Adrenal gland (tissue), 19 donors: ENCODE data around the gene CXCR5. TPM values are rescaled to one million over a fixed set of nuclear protein-coding genes. Genes with fewer than 3 reads are reported as not detected.
A peak's percentile ranks its signal among the peaks of the same experiment; 100 is the strongest.

Source experiments
- DNase-seq, 7 donors: peaks; one replicate each; pipeline ENCODE4 v3.0.0-alpha.2; 2019 to 2020
- H3K27ac ChIP-seq, 5 donors: fragments of 200-600 bp; sonication (generic) in 4 of 5; 1 replicate in 3 of 5; 2 replicates in 2 of 5; pipeline versions ENCODE4 v1.5.1 to v1.8.0; 2016 to 2020; ENCODE audit warnings: mild to moderate bottlenecking in 1 of 5
- H3K27me3 ChIP-seq: fragments of 200-600 bp; 2 replicates; pipeline ENCODE4 v1.8.0; 2021
- H3K36me3 ChIP-seq, 2 donors: fragments of 200-600 bp; replicated peaks in 1 of 2; 1 replicate in 1 of 2; 2 replicates in 1 of 2; pipeline versions ENCODE4 v1.5.1 to v1.8.0; 2018 to 2022
- H3K4me1 ChIP-seq, 2 donors: fragments of 200-600 bp; replicated peaks in 1 of 2; 1 replicate in 1 of 2; 2 replicates in 1 of 2; pipeline versions ENCODE4 v1.5.1 to v1.8.0; 2018 to 2021
- H3K4me3 ChIP-seq, 4 donors: fragments of 200-600 bp; sonication (generic) in 3 of 4; one replicate each; pipeline ENCODE4 v1.5.1; 2016 to 2018
- H3K9me3 ChIP-seq, 3 donors: fragments of 200-600 bp; sonication (generic) in 1 of 3; replicated peaks in 1 of 3; 1 replicate in 2 of 3; 2 replicates in 1 of 3; pipeline versions ENCODE4 v1.5.1 to v1.8.0; 2016 to 2021
- CTCF ChIP-seq, 6 experiments: fragments of 450-650 bp in 4 of 6; fragments of 200-600 bp in 2 of 6; sonication (generic) in 1 of 6; IDR thresholded peaks; 1 replicate in 5 of 6; 2 replicates in 1 of 6; pipeline versions ENCODE4 v1.5.1 to v1.8.0; 2016 to 2021; ENCODE audit warnings: antibody characterized with exemption in 6 of 6, mild to moderate bottlenecking in 2 of 6, moderate library complexity in 1 of 6
- POLR2A ChIP-seq, 2 donors: fragments of 450-650 bp; IDR thresholded peaks; one replicate each; pipeline ENCODE4 v1.6.1; 2017; ENCODE audit warnings: antibody characterized with exemption in 2 of 2, mild to moderate bottlenecking in 2 of 2, moderate library complexity in 1 of 2
- WGBS, 4 donors: extraction: QIAGEN DNeasy Blood & Tissue Kit in 2 of 4; methylation state at CpG; one replicate each; pipeline versions ENCODE4 v1.1.5 to v1.1.7; 2013 to 2017; 5-methylcytosine and 5-hydroxymethylcytosine counted together
- intact Hi-C, 2 donors: fragments of 100-400 bp; cut with DNase I; formaldehyde crosslinking; loops; one replicate each; pipeline versions ENCODE4 v1.14.1 to v1.15.0; 2022 to 2023
- long read RNA-seq, 10 donors: library from polyadenylated mRNA in 3 of 10; unstranded in 2 of 10; stranded (forward) in 1 of 10; transcript quantifications; one replicate each; pipeline ENCODE4 v2.0.0 and lab custom pipeline, GENCODE V29; 2021 to 2026
- polyA plus RNA-seq, 3 donors: library from polyadenylated mRNA; stranded (reverse); fragments of 200-250 nt in 2 of 3; fragments of 350-450 nt in 1 of 3; fragmentation: Illumina TruSeq in 1 of 3; extraction: RNeasy Lipid Tissue Mini Kit (QIAGEN cat#74804) in 1 of 3; gene quantifications; one replicate each; pipeline ENCODE4 v1.2.3, GENCODE V29; 2013 to 2014
- total RNA-seq, 9 donors: library from RNA; depleted of rRNA in 4 of 9; stranded (reverse); fragments of >200 nt in 4 of 9; fragments of 120-200 nt in 1 of 9; fragmentation: NEBNext Ultra II Directional in 1 of 9; extraction: Animal tissue kit (Norgen Biotek cat#: 25700) in 1 of 9; gene quantifications; one replicate each; pipeline versions ENCODE4 v1.1.0 to v1.2.4, GENCODE V29; 2013 to 2023
- donor health status: healthy with polysubstance abuse.
- donor health status: Bipolar disorder and iron deficiency.
- donor health status: DM: yes; HTN: yes; CAD: no.
- donor health status: DM: no; HTN: no; CAD: no.
- donor health status: DM: no; HTN: no; CAD: no.
- donor health status: DM: yes; HTN: yes; CAD: no.

Gene CXCR5
- under 1 TPM in 4 of 9 donors, not detected in 5; 0.04 to 0.17 (median 0.11) TPM for total RNA-seq
- polyA plus RNA-seq = under 1 TPM in 2 of 3 donors, not detected in 1; 0.24 to 0.27 TPM
- long read RNA-seq, donor 1 = 0 reads
- long read RNA-seq, donor 2, partial matches to known transcripts = 11 of 21 reads
- long read RNA-seq, donor 2, other reads (novel, unspliced or antisense) = 10 of 21 reads
- long read RNA-seq, donor 3 = 0 reads
- long read RNA-seq, donor 4 = 0 reads
- long read RNA-seq, donor 5 = 0 reads
- long read RNA-seq, donor 6 = 0 reads
- long read RNA-seq, donor 7, partial matches to known transcripts = 6 of 11 reads
- long read RNA-seq, donor 7, other reads (novel, unspliced or antisense) = 5 of 11 reads
- long read RNA-seq, donor 8, partial matches to known transcripts = 46 of 46 reads
- long read RNA-seq, donor 8, other reads (novel, unspliced or antisense) = 0 of 46 reads
- long read RNA-seq, donor 9, partial matches to known transcripts = 16 of 21 reads
- long read RNA-seq, donor 9, other reads (novel, unspliced or antisense) = 5 of 21 reads
- long read RNA-seq, donor 10, partial matches to known transcripts = 36 of 36 reads
- long read RNA-seq, donor 10, other reads (novel, unspliced or antisense) = 0 of 36 reads

- Histone ChIP-seq H3K27me3 (no peaks in the 10 kb centered on the region), H3K36me3 (no peaks in the 10 kb centered on the region), H3K4me3 (no peak within 1 kb of the TSS), H3K27ac (no peak within 1 kb of the TSS), H3K9me3 (no peaks in the 10 kb centered on the region), H3K4me1 (peaks cover 11 to 14% of the 10 kb centered on the region in 2 donors)
- TF ChIP-seq CTCF (IDR thresholded peaks at IDR 0.05) (no peak), POLR2A (IDR thresholded peaks at IDR 0.05) (no peak)
- peak in 2 of 7 donors; percentile 32 to 47 for DNase-seq
- 72 to 83% (median 78%) methylated on average over 16 of the region's 16 CpGs for WGBS, 4 donors
- intact Hi-C loops = no loop called here
These were observed at the start of gene CXCR5 for GRCh38 chr11:118883368-118884071. TSS of gene CXCR5 (plus strand) at chr11:118883892. CDS start at chr11:118883942, 50 bp downstream.

- WGBS, 4 donors = 62 to 70% (median 68%) methylated on average over 6 of the region's 6 CpGs
These were observed 49.2 kb upstream of the CXCR5 start for GRCh38 chr11:118834427-118835028.

GRCh38 chr11:118837868-118838267 lies 45.8 kb upstream of the CXCR5 start:
- no peaks in the 10 kb centered on the region for H3K36me3 ChIP-seq
- H3K4me1 ChIP-seq = peaks cover 11 to 23% of the 10 kb centered on the region in 2 donors
- no peak for DNase-seq
- H3K4me3 ChIP-seq = no peak overlapping the region
- no peaks in the 10 kb centered on the region for H3K27me3 ChIP-seq
- intact Hi-C loops = no loop called here
- TF ChIP-seq CTCF (IDR thresholded peaks at IDR 0.05) = no peak
- no peak for TF ChIP-seq POLR2A (IDR thresholded peaks at IDR 0.05)
- no peaks in the 10 kb centered on the region for H3K9me3 ChIP-seq
- 77 to 90% (median 80%) methylated on average over 8 of the region's 8 CpGs for WGBS, 4 donors
- H3K27ac ChIP-seq = no peak overlapping the region

More at GRCh38 chr11:118834427-118835028, 49.2 kb upstream of the CXCR5 start:
- H3K27me3 ChIP-seq = no peaks in the 10 kb centered on the region
- H3K4me3 ChIP-seq = no peak overlapping the region
- H3K27ac ChIP-seq = no peak overlapping the region
- peak in 1 of 7 donors; percentile 28 for DNase-seq
- TF ChIP-seq POLR2A (IDR thresholded peaks at IDR 0.05) = no peak
- peaks cover 0 to 9% of the 10 kb centered on the region in 2 donors for H3K4me1 ChIP-seq
- H3K36me3 ChIP-seq = no peaks in the 10 kb centered on the region
- intact Hi-C loops = no loop called here
- H3K9me3 ChIP-seq = no peaks in the 10 kb centered on the region

GRCh38 chr11:118838905-118839553 lies 44.7 kb upstream of the CXCR5 start:
- Histone ChIP-seq H3K4me3 (no peak overlapping the region), H3K27me3 (no peaks in the 10 kb centered on the region), H3K4me1 (peaks cover 11 to 23% of the 10 kb centered on the region in 2 donors), H3K27ac (peak overlapping the region in 2 of 5 donors; percentile 9 to 10), H3K9me3 (no peaks in the 10 kb centered on the region), H3K36me3 (no peaks in the 10 kb centered on the region)
- TF ChIP-seq CTCF (IDR thresholded peaks at IDR 0.05) (no peak), POLR2A (IDR thresholded peaks at IDR 0.05) (no peak)
- intact Hi-C loops = no loop called here
- DNase-seq = peak in 3 of 7 donors; percentile 30 to 44 (median 34)
- WGBS, 4 donors = 72 to 76% (median 74%) methylated on average over 4 of the region's 4 CpGs
